GM19193 (cell line): ENCODE measurements around the gene CNIH1.

Experiments used
- POLR2A ChIP-seq: IDR thresholded peaks from 4 replicates; pipeline ENCODE4 v1.6.1; 2011; ENCODE audit not compliant: insufficient read depth, insufficient read length; ENCODE audit errors: extremely low read depth

Gene CNIH1

DNA sequence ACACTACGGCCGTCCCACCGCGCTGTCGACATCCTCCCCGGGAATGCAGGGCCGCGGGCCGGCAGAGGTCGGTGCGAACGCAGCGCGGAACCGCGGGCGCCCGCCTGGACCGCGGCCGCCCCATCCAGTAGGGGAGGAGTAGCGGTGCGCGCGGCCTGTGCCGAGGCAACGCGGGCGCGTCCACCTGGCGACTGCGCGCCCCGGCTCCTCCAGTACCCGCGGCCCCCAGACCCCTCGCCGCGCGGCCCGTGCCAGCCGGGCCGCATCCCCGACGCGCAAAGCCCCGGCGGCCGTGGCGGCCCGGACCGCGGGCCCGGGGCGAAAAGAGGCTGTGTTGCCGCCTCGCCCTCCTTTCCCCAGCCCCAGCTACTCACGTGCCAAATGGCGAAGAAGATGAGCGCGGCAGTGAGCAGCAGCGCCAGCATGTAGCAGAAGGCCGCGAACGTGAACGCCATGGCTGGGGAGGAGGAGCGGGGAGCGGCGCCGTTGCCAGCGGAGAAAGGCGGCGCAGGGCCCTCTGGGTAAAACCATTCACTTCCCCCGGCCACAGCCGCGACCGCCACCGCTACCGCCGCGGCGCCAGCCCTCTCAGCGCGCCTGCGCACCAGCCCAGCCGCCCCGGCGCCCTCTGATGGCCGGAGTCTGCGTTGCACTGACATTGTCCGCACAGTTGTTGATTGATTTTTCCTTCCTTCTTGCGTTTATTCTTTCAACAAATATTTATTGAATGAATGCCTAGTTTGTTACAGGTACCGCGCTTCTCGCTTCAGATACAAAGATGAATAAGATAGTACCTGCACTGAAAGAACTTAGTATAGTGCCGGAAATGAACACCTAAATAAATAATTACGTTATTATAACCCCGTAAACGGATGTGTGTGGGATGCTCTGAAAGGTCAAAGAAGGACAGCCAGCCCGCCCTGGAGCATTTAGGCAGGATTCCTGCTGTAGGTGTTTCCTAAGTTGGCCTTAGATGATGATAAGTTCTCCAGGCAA lies at the start of gene CNIH1:
TSS of gene CNIH1 (minus strand) at position 502 of the 996 bp plus-strand sequence. CDS start at position 455, 47 bp downstream.
- TF ChIP-seq POLR2A = peak; percentile 84

DNA sequence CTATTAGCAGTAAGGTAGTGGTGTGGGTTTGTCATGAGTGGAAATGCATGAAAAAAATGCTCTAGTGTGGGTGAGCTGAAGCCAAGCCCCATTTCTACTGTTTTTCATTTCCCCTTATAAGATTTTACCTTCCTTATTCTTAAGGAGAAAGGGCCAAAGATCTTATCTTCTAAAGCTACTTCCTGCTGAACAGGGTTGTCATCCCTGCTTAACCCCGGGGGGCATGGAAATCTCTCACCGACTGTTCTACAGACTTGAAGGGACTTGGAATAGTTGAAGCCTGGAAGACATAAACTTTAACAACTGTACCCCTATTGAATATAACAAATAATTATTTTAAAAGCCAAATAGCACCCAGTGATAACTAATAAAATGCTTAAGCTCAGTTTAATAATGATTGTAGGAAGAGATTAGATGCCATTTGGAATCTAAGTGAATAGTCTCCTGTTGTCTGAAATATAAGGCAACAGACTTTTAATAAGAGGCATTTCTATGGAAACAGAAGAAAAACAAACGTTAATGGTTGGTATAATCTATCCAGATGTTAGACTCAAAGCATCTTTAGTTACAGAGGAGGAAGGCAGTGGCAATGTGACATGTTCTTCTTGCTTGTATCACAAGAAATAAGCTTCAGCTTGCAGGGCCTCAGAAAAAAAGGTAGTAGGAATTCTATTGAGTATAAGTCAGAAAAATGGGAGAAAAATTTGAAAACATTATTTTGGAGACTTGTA lies 49.4 kb upstream of the CNIH1 start:
- no peak for TF ChIP-seq POLR2A

DNA sequence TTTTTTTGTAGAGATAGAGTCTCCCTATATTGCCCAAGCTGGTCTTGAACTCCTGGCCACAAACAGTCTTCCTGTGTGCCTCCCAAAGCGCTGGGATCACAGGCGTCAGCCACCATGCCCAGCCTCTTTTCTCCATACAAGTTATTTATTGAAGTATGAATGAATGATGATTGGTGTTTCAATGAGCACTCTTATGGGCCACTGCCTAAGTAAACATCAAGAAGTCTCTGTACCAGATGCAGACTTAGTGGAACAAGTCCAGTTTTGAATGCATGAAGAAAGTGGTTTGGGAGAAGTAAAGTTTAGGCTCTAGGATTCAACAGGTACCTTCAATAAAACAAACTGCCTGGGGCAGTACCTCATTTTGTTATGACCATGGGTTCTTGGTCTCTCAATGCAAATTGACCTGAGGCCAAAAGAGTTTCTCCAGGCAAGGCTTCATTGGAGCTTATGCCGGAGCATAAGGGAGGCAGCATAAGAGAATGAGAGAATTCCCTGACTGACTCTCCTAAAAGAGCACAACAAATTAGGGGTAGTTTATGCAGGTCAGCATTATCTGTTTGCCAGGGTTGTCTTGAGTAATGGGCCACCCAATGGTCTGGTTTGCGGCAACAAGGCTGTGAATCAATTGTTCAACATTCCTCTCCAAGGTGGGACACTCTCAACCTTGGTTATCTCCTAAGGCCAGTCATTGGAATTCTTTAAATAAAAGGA lies 48.7 kb upstream of the CNIH1 start:
- TF ChIP-seq POLR2A = no peak

DNA sequence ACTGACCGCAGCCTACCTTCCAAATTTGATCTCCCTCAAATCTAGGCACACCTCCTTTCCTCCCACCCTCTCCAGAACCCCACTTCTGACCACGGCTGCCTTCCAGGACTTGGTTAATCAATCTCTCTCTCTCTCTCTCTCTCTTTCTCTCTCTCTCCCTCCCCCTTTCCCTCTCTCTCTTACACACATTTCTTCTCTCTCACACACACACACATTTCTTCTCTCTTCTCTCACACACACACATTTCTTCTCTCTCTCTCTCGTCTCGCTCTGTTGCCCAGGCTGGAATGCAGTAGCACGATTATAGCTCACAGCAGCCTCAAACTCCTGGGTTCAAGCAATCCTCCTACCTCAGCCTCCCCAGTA lies 48.1 kb upstream of the CNIH1 start:
- no peak for TF ChIP-seq POLR2A

DNA sequence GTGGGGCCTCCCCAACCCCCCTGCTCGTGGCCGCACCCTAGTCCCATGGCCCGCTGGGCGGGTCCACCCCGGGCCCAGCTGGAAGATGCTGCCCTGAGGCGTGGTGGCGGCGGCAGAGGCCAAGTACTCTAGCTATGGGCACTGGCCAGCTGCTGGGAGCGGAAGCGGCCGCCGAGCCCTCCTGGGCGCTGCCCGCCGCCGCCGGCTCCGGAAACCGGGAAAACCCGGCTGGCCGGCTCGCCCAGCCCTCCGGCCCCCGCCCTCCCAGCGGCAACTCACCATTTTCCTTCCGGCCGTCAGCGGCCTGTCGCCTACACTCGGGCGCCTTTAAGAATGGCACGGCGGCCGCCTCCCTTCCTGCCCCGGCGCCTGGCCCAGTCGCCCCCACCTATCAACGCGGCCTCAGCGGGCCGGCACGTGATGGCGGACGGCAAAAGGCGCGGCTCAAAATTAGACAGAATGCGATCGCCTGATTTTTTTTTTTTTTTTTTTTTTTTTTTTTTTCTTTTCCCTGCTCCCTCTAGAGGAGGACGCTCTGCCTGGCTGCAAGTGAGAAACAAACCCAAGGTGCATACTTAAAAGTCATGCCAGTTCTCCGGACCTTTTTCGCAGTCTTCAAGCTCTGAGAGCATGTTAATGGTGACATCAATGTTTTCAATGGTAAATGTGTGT lies 47.6 kb upstream of the CNIH1 start, which contains the start of gene GMFB:
TSS of gene GMFB (minus strand) at position 335 of the 672 bp plus-strand sequence. CDS start at position 282, 53 bp downstream.
- peak; percentile 90 for TF ChIP-seq POLR2A

DNA sequence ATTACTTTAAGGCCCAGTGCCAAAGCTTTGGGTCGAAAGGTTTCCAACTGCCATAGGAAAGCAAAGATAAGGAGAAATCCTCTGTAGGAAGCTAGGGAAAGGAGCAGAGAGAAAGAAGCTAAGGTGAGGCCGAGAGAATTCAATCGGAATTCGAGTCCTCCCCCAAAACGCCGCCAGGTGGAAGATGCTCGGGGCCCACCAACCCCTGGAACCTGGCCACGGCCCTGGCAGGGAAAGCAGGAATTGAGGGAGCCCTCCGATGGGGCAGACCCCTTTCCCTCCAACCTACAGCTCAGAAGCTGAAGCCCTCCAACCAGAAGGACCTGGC lies 47.1 kb upstream of the CNIH1 start:
- no peak for TF ChIP-seq POLR2A

DNA sequence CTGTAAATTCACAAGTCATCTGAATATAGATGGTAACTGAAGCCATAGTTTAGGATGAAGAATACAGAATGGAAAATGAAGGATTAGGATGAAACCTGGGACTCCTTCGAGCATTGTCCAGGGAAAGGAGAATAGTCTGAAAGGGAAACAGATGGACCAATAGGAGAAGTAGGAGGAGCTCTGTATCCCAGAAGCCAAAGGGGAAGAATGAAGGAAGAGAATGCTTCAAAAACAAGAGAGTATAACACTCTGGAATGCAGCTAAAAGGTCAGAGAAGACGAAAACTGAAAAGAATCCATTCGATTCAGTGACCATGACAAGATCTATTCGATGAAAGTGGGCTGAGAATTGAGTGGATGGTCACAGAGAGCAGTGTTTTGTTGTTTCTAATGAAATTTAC lies 46.6 kb upstream of the CNIH1 start:
- no peak for TF ChIP-seq POLR2A

DNA sequence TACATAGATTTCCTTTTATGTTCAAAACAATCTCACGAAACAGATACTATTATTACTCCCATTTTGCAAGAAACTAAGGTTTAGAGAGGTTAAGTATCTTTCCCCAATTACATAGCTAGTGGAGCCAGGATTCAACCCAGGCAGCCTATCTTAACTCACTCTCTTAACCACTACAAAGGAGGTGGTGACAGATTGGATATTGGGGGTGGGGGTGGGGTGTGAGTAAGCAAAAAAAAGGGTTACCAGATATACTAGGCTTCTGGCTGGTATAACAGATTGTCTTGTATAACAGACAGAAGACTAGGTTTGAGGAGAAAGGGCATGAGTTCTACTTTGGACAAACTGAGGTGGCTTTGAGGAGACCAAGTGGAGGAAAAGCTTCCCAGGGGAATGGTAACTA lies 45.5 kb upstream of the CNIH1 start:
- TF ChIP-seq POLR2A = no peak

DNA sequence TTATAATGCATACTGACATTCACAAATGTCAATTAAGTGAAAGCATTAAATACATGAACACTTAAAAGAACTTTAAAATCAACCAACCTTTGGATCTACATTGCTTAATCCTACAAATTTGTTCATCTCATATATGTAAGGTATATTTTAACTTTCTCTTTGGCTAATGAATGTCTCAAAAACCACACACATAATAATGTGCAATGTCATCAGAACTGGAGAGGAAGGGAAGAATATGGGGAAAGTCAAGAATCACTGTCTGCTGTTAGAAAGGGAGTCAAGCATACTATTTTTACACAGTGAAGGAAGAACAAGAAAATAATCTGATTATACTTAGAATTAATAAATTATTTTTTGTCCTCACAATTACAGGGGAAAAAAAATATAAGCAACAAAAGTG lies 42.7 kb upstream of the CNIH1 start:
- TF ChIP-seq POLR2A = no peak

DNA sequence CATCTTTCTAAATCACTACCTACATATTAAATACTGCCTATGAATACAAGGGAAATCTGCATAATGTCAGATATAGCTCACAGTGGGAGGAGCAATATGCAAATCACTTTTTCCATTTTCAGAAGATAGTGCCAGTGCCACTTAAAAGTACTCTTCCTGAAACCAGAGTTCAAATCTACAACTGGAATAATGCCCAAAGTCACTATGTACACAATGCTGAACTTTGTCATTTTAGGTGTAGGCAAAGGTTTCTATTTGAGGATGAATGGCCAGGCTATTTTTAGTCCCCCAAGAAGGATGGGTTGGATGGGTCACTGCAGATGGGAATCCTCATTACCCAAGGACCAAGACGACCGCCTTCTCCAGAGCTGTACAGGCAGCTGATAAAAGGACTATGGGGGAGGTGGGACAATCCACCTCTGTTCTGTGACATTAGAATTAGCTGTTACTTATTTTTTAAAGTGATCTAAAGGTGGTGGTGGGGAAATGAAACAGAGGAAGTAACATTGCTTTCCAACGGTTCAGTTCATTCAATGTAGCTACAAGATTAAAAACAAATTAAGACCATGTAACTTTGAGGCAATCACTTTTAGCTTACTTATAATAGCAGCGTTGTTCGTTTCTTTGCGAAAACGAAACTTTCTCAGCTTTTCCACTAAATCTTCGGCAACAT lies 42.0 kb upstream of the CNIH1 start:
- no peak for TF ChIP-seq POLR2A

DNA sequence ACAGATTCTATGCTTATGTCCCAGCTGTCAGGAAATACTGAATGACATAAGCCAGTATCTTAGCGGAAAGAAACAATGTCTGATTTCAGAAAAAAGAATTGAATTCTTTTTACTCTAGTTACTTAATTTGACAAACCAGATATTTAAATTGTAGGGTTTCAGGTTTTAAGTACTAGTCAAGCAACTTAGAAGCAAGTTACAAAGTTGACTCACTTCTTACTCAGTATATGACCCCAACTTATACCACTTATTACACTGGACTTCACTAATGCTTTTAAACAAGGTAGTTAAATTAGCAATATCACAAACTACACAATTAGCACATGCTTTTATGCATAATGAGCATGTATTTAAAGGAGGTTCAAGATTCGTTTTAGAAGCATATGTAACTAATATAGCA lies 40.5 kb upstream of the CNIH1 start:
- TF ChIP-seq POLR2A = no peak

DNA sequence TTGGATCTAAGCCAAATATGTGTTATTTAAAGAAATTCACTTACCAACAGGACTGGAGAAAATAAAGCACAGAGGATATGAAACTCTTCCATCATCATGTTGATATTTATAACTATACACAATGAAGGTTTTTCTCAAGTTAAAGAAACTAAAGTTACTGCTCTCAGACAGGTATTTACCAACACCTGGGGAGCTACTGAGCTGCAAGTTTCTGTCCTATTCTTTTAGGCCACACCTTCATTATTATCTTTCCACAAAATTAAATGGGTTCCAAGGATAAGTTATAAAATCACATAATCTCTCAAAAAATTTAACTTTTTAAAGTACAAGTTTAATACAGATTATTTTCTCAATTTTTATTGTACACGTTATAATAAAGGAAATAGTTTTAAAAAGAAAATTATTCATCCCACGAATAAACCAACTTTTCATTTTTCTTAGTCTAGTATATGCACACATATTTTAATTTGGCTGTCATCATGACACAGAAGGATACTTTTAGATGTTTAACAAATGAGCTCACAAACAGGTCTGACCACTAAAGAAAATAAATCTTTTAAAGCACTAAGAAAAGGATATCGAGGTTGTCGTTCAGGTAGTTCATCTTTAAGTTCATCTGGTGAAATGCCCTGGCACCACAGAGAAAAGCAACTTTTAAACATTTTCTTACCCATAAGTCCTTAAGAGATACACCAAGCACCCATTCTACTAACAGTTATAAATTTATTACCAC lies 39.8 kb upstream of the CNIH1 start:
- no peak for TF ChIP-seq POLR2A

DNA sequence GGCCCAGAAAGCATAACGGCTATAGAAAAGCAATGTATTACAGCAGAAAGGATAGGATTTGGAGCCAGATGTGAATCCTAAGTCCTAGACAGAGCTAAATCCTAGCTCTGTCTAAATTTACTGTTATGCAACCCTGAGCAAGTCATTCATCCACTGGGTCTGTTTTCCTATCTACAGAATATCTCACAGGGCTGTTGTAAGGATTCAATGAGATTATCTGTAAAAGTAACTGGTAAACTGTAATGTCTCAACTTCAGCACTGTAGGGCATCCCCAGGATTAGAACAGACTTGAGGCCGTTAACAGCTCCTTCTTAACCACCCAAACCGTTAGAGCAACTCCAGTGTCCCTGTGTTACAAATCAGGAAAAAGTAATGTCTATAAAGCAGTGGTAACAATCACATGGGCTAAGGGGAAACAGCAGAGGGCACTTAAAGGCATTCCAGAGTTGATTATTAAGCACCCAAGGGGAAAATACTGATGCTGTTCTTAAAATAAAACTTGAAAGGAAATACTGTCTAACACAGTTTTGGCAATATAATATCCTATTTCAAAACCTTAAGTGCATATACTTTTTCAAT lies 37.6 kb upstream of the CNIH1 start:
- TF ChIP-seq POLR2A = no peak

DNA sequence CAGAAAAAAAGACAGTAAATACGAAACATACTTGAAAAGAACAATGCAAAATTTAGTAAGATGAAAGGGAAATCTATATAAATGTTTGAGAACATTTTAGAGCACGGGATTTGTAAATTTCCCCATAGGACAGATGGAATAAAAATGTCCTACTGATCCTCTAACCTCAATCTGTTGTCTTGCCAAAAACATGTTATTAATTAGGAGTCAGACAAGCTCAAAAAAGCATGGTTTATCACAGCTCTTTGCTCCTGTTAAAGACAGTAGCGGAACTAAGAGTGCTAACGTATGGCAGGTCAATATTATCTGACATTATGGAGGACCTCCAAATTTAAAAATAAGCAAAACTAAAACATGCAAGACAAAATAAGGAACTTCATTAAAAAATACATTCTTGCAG lies 34.7 kb upstream of the CNIH1 start:
- TF ChIP-seq POLR2A = no peak
